H1 (cell line): ENCODE results near the gene AKR7A2. TPM values are rescaled to one million over a fixed set of nuclear protein-coding genes. Genes with fewer than 3 reads are reported as not detected.

Experiments used
- CEBPB ChIP-seq: IDR thresholded peaks from 2 replicates; pipeline ENCODE4 v1.6.1; 2012; ENCODE audit warnings: low read depth, low read length
- CREB1 ChIP-seq: IDR thresholded peaks from 2 replicates; pipeline ENCODE4 v1.6.1; 2012; ENCODE audit warnings: inconsistent platforms
- NRF1 ChIP-seq: IDR thresholded peaks from 2 replicates; pipeline ENCODE4 v1.6.1; 2011; ENCODE audit warnings: mild to moderate bottlenecking, low read depth, low read length, improper control_type of control experiment
- RBBP5 ChIP-seq: IDR thresholded peaks from 2 replicates; pipeline ENCODE4 v1.7.1; 2012; ENCODE audit warnings: low read depth, mild to moderate bottlenecking, inconsistent platforms, low read length, moderate library complexity, borderline replicate concordance
- polyA plus RNA-seq, 7 experiments: library from polyadenylated mRNA; depleted of rRNA in 3 of 7; stranded (reverse) in 5 of 7; unstranded in 2 of 7; fragments of >200 nt in 5 of 7; fragments of 200-250 nt in 2 of 7; gene quantifications; 1 replicate in 5 of 7; 2 replicates in 1 of 7; 4 replicates in 1 of 7; pipeline versions ENCODE4 v1.2.1 to v1.2.3, GENCODE V29; 2011 to 2013; ENCODE audit warnings: missing spikeins in 2 of 7, mixed read lengths in 2 of 7
- total RNA-seq: library from RNA; stranded (reverse); fragmentation: NEBNext Ultra II Directional; extraction: Animal tissue kit (Norgen Biotek cat#: 25700); gene quantifications from 2 replicates; pipeline ENCODE4 v1.2.1, GENCODE V29; 2021

The AKR7A2 gene
- total and polyA plus RNA-seq, 2 of the 8 experiments (the other 6 are each of a cell fraction or from before 2014, with no cell fraction given), result 32.0 to 48.3 TPM

GRCh38 chr1:19323987-19324664, 12.2 kb upstream of the AKR7A2 start (continued):
- no peak for TF ChIP-seq CREB1
- no peak for TF ChIP-seq CEBPB
- no peak for TF ChIP-seq RBBP5
- no peak for TF ChIP-seq NRF1
